ENCODE results near the gene PSMG3.

PSMG3 gene

DNA sequence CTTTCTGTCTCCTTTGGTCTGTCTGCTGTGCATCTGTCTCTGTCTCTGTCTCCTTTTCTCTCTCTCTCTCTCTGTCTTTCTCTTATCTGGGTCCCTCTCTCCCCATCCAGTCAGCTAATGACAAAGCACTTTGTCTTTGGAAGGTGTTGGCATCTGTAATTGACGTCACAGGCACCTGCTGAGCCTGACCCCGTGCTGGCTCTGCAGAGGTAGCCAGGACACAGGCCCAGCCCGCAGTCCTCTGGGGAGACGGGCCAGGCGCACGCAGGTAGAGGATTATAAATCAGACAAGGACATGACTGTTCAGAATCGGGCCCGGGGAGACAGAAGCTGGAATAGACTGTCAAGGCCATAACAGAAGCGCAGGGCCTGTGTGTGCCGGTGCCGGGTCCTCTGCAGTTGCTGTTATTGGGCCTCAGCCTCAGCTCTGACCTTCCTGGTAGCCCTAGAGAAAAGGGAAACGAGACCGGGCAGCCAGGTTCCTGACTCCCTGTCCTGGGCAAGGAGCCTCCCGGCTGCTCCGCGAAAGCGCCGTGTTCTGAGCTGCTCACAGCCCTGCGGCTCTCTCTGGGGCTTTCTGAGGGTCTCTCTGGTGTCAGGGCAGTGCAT, 10.7 kb upstream of the PSMG3 start:
- no peak for DNase-seq (ENCODE audit: low read depth in 2 of 2, low spot score in 1 of 2)

DNA sequence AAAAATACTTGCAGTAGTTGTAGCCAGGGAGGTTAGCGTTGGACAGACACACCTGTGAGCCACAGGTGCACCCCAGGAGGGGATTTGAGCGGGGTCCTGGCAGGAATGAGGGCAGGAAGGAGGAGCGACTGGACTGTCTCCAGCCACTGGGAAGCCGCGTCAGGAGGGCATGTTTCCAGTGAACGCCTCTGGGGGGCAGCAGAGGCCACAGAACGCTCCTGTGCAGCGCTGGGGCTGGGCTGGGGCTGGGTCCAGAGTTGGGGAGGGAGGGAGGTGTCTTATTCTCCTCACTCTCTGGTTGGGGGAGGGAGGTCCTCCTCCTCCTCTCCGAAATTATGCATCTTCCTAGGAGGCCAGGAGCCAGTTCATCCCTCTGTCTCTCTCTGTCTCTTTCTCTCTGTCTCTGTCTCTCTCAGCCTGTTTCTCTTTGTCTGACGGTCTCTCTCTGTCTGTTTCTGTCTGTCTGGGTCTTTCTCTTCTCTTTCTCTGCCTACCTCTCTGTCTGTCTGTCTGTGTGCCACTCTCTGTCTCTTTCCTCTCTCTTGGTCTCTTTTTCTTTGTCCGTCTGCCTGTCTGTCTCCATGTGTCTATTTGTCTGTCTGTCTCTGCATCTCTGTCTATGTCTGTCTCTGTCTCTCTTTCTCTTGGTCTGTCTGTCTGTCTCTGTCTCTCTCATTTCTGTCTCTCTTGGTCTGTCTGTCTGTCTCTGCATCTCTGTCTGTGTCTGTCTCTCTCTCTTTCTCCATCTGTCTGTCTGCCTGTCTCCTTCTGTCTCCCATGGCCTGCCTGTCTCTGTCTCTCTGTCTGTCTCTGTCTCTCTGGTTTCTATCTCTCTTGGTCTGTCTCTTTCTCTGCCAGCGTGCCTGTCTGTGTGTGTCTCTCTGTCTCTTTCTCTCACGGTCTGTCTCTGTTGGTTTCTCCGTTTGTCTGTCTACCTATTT, 9.9 kb upstream of the PSMG3 start:
- peak; percentile 35 to 44 for DNase-seq (ENCODE audit: low read depth in 2 of 2, low spot score in 1 of 2)

DNA sequence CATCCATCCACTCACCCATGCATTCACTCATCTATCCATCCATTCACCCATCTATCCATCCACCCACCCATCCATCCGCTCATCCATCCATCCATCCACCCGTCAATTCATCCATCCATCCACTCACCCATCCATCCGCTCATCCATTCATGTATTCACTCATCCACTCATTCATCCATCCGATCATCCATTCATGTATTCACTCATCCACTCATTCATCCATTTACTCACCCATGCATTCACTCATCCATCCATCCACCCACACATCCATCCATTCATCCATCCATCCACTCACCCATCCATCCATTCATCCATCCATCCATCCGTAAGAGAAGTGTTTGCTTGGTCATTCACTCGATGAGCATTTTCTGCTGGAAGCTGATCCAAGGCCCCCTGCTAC, 8.7 kb upstream of the PSMG3 start:
- no peak for DNase-seq (ENCODE audit: low read depth in 2 of 2, low spot score in 1 of 2)

DNA sequence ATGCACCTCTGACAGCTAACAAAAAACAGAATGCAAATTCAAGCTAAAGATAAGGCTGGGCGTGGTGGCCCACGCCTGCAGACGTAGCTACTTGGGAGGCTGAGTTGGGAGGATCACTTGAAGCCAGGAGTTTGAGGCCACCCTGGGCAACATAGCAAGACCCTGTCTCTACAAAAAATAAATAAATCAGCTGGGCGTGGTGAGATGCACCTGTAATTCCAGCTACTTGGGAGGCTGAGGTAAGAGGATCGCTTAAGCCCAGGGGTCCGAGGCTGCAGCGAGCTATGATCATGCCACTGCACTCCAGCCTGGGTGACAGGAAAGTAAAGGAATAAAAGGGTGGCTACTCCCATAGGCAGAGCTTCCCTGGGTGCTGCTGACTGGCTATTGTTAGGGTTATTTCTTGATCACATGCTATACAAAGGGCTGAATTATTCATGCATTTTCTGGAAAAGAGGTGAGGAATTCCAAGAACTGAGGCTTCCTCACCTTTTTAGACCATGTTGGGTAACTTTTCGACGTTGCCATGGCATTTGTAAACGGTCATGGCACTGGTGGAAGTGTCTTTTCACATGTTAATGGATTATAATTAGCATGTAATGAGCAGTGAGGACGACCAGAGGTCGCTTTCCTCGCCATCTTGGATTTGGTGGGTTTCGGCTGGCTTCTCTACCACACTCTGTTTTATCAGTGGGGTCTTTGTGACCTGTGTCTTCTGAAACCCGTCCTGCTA, 6.9 kb upstream of the PSMG3 start:
- no peak for DNase-seq (ENCODE audit: low read depth in 2 of 2, low spot score in 1 of 2)

DNA sequence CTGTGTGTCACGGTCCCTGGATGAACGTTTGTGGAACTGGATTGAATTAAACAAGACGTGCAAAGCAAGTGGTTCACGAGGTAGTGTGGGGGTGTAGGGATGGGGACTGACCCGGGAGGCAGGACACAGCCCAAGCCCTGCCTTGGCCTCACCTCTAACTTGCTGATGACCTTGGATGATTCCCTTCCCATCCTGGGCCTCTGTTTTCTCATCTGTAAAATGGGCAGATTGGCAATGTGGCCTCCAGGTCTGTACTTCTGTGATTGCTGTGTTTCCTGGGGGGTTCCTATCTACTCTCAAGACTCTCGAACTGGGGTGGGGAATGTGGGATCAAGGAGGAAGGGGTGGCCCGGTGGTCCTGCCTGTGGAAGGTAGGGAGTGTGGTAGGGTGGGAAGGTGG, 6.0 kb upstream of the PSMG3 start:
- DNase-seq (ENCODE audit: low read depth in 2 of 2, low spot score in 1 of 2), result no peak

DNA sequence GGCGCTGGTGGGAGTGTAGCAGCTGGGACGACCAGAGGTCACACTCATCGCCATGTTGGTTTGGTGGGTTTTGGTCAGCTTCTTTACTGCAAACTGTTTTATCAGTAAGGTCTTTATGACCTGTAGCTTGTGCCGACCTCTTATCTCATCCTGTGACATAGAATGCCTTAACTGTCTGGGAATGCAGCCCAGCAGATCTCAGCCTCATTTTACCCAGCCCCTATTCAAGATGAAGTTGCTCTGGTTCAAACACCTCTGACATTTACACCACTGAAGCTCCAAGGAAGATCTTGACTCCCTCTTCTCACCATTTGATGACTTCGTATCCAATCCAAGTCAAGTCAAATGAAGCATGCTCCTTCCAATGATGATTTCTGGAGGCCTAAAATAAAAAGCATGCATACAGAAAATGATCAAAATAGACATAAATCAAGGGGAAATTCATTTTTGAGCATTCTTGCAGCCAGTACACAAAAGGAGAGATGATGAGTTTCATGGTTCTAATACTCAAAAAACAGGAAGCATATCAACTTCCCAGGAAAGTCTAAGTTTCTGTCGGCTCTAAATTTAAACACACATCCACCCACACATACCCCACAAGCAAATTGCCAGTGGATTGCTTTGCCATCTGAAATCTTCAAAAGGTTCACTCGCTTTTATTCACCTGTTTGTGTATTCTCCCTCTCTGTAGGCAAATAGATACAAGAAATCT, 2.4 kb upstream of the PSMG3 start:
- no peak for DNase-seq (ENCODE audit: low read depth in 2 of 2, low spot score in 1 of 2)

DNA sequence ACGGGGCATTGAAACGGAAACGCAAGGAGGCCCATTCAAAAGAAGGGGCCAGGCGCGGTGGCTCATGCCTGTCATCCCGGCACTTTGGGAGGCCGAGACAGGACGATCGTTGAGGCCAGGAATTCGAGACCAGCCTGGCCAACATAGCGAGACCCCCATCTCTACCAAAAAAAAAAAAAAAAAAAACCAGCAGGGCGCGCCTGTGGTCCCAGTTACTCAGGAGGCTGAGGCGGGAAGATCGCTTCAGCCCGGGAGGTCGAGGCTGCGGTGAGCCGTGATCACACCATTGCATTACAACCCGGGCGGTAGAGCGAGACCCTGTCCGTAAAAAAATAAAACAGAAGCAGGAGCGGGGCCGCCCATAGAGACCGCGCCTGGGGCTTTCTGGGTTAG, 396 bp downstream of the PSMG3 start:
- no peak for DNase-seq (ENCODE audit: low read depth in 2 of 2, low spot score in 1 of 2)

DNA sequence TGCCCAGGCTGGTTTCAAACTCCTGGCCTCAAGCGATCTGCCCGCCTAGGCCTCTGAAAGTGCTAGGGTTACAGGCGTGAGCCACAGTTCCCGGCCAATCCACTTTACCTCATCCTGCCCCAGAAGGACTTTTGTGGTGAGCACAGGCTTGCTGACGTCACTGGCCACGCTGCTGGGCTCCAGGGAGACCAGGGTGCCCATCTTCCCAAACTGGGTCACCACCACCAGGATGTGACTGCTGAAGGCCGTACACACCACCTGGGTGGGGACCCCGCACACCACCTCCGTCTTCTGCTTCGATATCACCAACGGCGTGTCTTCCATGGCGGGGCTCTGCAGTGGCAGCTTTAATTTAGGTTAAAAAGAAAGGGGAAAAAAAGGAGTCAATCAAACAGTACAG, 816 bp downstream of the PSMG3 start:
- no peak for DNase-seq (ENCODE audit: low read depth in 2 of 2, low spot score in 1 of 2)

DNA sequence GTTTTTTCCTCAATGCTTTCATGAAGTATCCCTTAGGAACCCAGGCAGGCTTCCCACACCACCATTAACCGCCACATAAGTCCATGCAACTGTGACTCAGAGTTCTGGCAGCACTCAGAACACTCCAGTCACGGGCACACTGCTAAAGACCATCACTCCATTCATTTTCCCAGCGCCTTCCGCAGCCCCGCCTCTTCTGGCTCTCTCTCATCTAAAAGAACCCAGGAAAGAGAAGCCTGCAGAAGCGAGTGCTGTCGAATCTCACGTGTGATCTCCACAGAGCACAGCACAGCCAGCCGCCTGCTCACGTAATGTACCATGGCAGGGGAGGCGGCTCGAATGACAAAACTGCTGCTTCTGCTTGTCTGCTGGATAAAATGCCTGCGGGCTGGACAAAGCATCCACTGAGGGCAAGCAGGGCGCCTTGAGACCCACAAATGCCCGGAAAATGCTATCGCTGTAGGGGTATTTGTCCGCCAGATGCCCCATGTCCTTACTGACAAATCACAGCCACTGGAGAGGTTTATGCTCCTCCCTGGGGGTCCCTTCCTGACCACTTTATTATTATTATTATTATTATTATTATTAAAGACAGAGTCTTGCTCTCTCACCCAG, 1.8 kb downstream of the PSMG3 start:
- no peak for DNase-seq (ENCODE audit: low read depth in 2 of 2, low spot score in 1 of 2)

DNA sequence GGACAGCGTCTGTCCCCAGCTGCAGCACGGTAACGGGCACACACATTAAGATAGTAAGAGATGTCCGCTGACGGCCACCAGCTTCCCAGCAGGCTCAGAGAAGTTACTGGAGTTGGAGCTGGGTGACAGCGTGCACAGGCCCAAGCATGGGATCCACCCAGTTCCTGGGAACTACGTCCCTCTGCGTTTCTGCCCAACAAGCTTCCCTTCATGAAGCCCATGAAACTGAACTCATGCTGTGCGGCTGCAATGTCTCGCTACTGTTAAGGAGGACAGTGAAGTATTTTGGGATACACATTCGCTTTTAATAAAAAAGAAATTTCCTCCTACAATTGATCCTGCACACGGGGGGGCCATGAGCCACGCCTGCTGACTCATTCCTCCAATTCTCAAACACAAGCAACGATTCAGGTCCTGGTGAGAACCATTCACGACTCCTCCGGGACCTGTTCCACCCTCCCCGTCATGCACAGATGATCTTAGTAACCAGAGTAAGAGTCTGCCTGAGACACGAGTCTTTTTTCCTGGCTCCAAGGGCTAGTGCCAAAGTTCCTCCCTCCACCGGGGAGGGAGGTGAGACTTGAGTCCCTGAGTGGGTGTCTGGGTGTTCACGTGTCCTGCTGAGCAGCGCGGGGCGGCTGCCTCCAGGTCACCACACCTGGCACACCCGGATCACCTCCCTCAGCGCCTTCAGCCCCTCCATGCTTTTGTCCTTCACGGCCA, 2.6 kb downstream of the PSMG3 start:
- DNase-seq (ENCODE audit: low read depth in 2 of 2, low spot score in 1 of 2), result no peak

DNA sequence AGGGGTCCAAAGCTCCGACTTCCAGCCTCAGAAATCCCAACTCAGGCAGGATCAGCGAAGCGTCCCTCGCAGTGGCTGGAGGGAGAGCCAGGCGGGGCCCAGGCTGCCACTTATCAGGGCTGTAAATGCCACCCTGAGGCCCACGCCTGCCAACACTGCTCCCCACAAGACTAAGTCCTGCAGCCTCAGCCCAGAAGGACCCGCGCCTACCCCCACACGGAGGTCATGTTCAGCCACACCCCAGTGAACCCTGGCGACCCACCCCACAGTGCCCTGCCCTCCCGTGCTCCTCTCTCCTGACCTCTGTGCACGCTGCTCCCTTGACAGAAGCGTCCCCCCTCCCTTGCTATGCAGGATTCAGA, 3.2 kb downstream of the PSMG3 start:
- DNase-seq (ENCODE audit: low read depth in 2 of 2, low spot score in 1 of 2), result no peak

DNA sequence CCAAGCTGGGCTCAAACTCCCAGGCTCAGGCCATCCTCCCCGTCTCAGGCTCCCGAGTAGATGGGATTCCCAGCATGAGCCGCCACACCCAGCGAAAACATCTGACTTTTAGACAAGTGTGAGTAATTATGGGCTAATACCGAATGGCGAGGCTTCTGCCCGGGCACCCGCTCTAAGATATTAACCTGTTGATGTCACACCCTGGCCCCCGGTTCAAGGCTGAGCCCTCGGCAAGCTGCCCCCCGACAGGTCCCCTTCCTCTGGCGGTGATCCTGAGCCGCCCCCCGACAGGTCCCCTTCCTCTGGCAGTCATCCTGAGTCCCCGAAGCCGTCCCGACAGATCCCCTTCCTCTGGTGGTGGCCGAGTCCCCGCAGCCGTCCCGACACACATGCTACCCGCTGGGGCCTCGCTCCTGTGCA, 5.2 kb downstream of the PSMG3 start:
- DNase-seq (ENCODE audit: low read depth in 2 of 2, low spot score in 1 of 2), result no peak

DNA sequence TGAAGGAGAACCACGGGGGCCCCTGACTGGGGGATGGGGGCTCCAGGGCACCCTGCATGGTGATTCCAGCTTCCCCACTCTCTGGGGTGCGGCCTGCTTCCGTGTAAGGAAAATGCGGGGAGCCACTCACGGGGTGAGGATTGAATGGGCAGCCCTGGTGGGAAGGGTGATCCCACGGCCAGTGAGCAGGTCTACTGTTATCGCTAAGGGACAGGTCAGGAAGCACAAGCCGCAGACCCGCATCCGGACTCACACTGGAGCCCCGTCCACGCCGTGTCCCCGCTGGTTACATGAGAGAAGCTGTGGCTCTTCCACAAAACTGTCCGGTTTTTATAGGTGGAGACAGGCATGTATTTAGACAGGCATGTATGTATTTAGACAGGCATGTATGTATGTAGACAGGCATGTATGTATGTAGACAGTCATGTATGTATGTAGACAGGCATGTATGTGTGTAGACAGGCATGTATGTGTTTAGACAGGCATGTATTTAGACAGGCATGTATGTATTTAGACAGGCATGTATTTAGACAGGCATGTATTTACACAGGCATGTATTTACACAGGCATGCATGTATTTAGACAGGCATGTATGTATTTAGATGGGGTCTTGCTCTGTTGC, 5.7 kb downstream of the PSMG3 start:
- DNase-seq (ENCODE audit: low read depth in 2 of 2, low spot score in 1 of 2), result no peak

DNA sequence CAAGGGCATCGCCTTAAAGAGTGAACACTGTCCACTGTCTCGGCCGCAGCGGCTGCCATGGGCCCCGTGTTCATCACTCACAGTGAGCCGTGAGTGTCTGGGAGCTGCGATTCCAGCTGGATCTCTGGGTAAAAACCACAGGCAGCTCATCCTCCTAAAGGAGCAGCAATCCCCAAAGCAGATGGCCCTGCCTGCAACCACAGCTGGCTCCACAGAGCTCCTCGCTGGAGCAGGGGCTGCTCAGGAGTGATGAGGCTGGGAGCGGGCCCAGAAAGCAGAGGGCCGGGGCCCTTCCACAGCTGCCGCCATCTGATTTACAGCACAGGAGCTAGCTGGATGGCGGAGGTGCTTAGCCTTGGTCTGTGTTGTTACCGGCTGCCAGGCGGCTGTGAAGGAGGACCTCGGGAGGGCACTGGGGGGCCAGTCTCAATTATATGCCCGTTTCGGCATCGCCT, 7.2 kb downstream of the PSMG3 start:
- DNase-seq (ENCODE audit: low read depth in 2 of 2, low spot score in 1 of 2), result no peak

DNA sequence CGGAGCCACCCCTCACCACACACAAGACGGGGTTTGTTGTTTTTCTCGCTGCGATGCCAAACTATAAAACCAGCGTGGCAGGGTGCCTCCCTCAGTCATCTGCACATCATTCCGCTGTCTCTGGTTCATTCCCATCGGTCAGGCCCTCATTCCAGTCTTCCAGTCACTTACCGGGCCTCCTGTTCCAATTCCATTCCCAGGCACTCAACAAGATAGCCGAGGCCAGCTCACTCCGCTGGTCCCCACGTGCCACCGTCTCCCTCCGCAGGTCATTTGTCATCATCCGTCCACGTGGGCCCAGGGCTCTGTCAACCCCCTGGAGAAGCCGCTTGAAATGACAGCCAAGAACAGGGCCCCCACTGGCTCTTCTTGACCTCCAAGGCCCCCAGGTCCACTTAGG, 7.7 kb downstream of the PSMG3 start:
- no peak for DNase-seq (ENCODE audit: low read depth in 2 of 2, low spot score in 1 of 2)

DNA sequence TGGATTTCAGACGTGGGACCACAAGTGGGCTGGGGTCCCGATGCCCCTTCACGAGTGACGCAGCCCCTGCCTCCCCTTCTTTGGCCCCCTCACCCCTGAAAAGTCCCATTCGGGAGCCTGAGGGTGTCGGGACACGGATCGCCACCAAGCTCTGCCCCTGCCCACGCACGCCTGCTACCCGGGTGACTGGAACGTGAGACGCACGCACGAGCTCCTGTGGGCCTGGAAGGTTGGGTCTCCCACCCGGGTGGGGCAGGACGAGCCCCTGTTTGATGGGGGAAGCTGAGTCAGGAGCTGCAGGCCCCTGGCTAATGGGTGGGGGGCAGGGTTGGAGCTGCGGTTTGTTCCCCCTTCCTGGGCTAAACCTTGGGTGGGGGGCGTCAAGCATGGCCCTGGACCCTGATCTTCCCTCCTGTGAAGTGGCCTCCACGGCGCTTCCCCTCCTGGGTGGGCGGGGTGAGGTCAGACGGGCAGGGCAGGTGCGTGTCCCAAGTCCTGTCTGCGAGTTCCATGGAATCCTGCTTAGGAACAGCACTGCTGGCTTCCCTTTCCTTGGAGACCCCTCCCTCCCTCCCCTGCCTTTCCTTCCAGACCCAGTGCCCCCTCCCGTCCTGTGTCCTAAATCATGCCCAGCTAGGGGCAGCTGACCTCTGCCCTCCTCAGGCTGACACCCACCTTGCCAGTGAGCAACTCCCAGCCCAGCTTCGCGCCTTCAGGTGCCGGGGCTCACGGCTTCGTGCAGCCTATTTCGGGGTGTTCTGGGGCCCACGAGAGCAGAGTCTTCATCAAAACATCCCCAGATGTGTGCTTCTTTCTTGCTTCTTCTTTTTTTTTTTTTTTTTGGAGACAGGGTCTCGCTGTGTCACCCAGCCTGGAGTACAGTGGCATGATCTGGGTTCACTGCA, 8.5 kb downstream of the PSMG3 start:
- no peak for DNase-seq (ENCODE audit: low read depth in 2 of 2, low spot score in 1 of 2)

DNA sequence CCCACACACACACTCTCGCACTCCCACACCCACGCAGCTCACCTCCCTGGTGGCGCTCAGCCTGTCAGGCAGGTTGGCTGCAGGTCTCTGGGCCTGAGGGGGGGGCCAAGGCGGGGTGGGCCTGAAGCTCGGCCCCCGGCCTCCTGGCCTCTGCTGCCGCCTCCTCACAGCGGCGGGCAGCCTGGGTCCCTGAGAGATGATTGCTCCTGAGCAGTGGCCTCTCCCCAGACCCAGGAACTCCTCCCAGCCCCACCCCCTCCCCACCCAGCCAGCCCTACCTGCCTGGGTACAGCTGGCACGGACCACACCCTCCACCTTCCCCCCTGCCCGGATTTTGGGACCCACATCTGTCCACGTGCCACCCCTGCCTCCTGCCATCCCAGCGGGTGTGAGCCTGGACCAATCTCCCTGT, 9.2 kb downstream of the PSMG3 start:
- DNase-seq (ENCODE audit: low read depth in 2 of 2, low spot score in 1 of 2), result no peak

DNA sequence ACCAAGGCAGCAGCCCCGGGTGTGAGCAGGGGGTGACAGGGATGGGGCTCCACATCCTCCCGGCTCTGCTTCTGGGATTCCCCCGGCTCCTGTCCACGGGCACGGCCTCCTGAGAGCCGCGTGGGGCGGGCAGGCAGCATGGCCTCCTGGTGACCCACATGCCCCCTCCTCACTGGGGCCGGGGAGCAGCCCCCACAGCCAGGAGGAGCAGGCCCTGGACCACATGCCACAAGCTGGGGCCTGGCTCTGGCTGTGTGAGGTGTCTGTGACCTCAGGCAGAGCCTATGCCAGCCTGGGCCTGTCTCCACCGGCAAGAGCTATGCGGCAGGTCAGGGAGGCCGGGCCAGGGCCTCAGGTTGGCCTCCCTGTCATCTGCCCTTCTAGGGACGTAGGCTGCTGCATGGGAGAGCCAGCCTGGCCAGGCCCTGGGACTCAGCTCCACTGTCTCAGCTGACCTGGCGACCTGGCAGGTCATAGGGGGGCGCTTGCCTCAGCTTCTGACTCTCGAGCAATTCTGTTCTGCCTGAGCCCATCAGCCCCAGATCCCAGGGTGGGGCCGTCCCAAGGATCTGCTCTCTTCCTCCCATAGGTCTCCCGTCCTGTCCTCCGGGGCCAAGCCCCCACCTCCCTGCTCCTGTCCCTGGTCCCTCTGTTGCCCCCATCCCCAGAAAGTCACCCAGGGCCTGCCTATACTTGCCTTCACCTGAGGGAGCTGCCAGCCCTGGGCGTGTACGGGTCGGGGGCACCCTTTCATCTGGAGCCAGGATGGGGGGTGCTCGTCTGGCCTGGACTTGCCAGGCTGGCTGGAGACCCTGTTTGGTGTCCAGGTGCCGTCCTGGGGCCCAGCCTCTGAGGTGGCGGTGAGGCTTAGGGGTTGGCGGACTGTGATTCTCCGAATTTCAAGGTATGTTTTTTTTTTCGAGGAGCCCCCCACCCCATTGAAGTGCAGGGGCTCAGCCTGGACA, 9.9 kb downstream of the PSMG3 start:
- DNase-seq (ENCODE audit: low read depth in 2 of 2, low spot score in 1 of 2), result no peak

Measured in stimulated activated CD8-positive, alpha-beta memory T cell treated with anti-CD3 and anti-CD28 coated beads, Interleukin-4, amount 100 ng/mL, for 1 hour (primary cell).